NOMO-1 treated with DMSO at 0.1 percent for 48 hours (cell line): ENCODE measurements around the gene EIF4G2.
"Not testable (repeated sequence)": the region's sequence is repeated elsewhere in the genome, so short reads cannot be mapped to it uniquely, and the experiment has no call there.

Experiments
- DNase-seq: peaks from one replicate; lab custom pipeline; 2025; ENCODE audit not compliant: unreplicated experiment; lab: John Stamatoyannopoulos, UW

The EIF4G2 gene

GRCh38 chr11:10808553-10809372 lies at the start of gene EIF4G2:
EIF4G2 (minus strand) TSS chr11:10808926.
- peak; percentile 98 for DNase-seq

- peak; percentile 98 for DNase-seq
Observed at GRCh38 chr11:10857709-10858438, 49.1 kb upstream of the EIF4G2 start, which contains the start of gene ZBED5. ZBED5 (minus strand) TSS chr11:10858053; CDS start chr11:10854945, 3,108 bp downstream.

GRCh38 chr11:10857459-10857708 lies 48.7 kb upstream of the EIF4G2 start:
- no peak for DNase-seq

- DNase-seq: peak; percentile 20
Observed at GRCh38 chr11:10856689-10857458, 48.1 kb upstream of the EIF4G2 start.

- DNase-seq: no peak
Observed at GRCh38 chr11:10855295-10855694, 46.6 kb upstream of the EIF4G2 start.

GRCh38 chr11:10847960-10848860 lies 39.5 kb upstream of the EIF4G2 start:
- no peak for DNase-seq

GRCh38 chr11:10846660-10847059 lies 37.9 kb upstream of the EIF4G2 start:
- DNase-seq: no peak

- DNase-seq: no peak
Observed at GRCh38 chr11:10845589-10845988, 36.9 kb upstream of the EIF4G2 start.

GRCh38 chr11:10844796-10845195 lies 36.1 kb upstream of the EIF4G2 start:
- no peak for DNase-seq

GRCh38 chr11:10844356-10844755 lies 35.6 kb upstream of the EIF4G2 start:
- DNase-seq: no peak

GRCh38 chr11:10838881-10839280 lies 30.2 kb upstream of the EIF4G2 start:
- no peak for DNase-seq

- no peak for DNase-seq
Observed at GRCh38 chr11:10838083-10838482, 29.4 kb upstream of the EIF4G2 start.

- DNase-seq: not testable (repeated sequence)
Observed at GRCh38 chr11:10836884-10837283, 28.2 kb upstream of the EIF4G2 start.

GRCh38 chr11:10829139-10829538 lies 20.4 kb upstream of the EIF4G2 start:
- DNase-seq: no peak

GRCh38 chr11:10828402-10828801 lies 19.7 kb upstream of the EIF4G2 start:
- DNase-seq: no peak

GRCh38 chr11:10824888-10825287 lies 16.2 kb upstream of the EIF4G2 start:
- DNase-seq: peak; percentile 62

- no peak for DNase-seq
Observed at GRCh38 chr11:10823152-10823579, 14.4 kb upstream of the EIF4G2 start.

GRCh38 chr11:10822491-10822890 lies 13.8 kb upstream of the EIF4G2 start:
- not testable (repeated sequence) for DNase-seq

GRCh38 chr11:10818594-10818993 lies 9.9 kb upstream of the EIF4G2 start:
- DNase-seq: no peak

GRCh38 chr11:10813945-10814344 lies 5.2 kb upstream of the EIF4G2 start:
- DNase-seq: no peak
